ENCODE results near the gene SLC17A2.

SLC17A2 gene

GRCh38 chr6:25886066-25886465, 44.4 kb downstream of the SLC17A2 start:
- DNase-seq (ENCODE audit: low read depth in 2 of 2), result no peak

GRCh38 chr6:25883991-25884390, 46.5 kb downstream of the SLC17A2 start:
- no peak for DNase-seq (ENCODE audit: low read depth in 2 of 2)

- DNase-seq (ENCODE audit: low read depth in 2 of 2), result no peak
Measured at GRCh38 chr6:25883536-25883935, 47.0 kb downstream of the SLC17A2 start.

- peak in 1 of 2 experiments; percentile 3 for DNase-seq (ENCODE audit: low read depth in 2 of 2)
Measured at GRCh38 chr6:25882051-25882496, 48.4 kb downstream of the SLC17A2 start.

- DNase-seq (ENCODE audit: low read depth in 2 of 2), result no peak
Measured at GRCh38 chr6:25880601-25881000, 49.9 kb downstream of the SLC17A2 start.

GRCh38 chr6:25878721-25879322, 51.7 kb downstream of the SLC17A2 start:
- DNase-seq (ENCODE audit: low read depth in 2 of 2), result no peak

- DNase-seq (ENCODE audit: low read depth in 2 of 2), result no peak
Measured at GRCh38 chr6:25875926-25876602, 54.4 kb downstream of the SLC17A2 start.

- DNase-seq (ENCODE audit: low read depth in 2 of 2), result no peak
Measured at GRCh38 chr6:25875563-25875905, 55.0 kb downstream of the SLC17A2 start.

- DNase-seq (ENCODE audit: low read depth in 2 of 2), result no peak
Measured at GRCh38 chr6:25874822-25875562, 55.5 kb downstream of the SLC17A2 start.

- DNase-seq (ENCODE audit: low read depth in 2 of 2), result no peak
Measured at GRCh38 chr6:25874118-25874517, 56.4 kb downstream of the SLC17A2 start, which contains the start of gene SLC17A3. SLC17A3 (minus strand) TSS chr6:25874243; CDS start chr6:25868387, 5,856 bp downstream.

- no peak for DNase-seq (ENCODE audit: low read depth in 2 of 2)
Measured at GRCh38 chr6:25872814-25873213, 57.7 kb downstream of the SLC17A2 start.

GRCh38 chr6:25869840-25870239, 60.7 kb downstream of the SLC17A2 start:
- DNase-seq (ENCODE audit: low read depth in 2 of 2), result no peak

GRCh38 chr6:25868436-25869183, 61.9 kb downstream of the SLC17A2 start:
- no peak for DNase-seq (ENCODE audit: low read depth in 2 of 2)

GRCh38 chr6:25866011-25866410, 64.5 kb downstream of the SLC17A2 start:
- no peak for DNase-seq (ENCODE audit: low read depth in 2 of 2)

GRCh38 chr6:25863360-25863759, 67.1 kb downstream of the SLC17A2 start:
- no peak for DNase-seq (ENCODE audit: low read depth in 2 of 2)

Data from stimulated activated CD4-positive, alpha-beta T cell treated with anti-CD3 and anti-CD28 coated beads, Interleukin-12 subunit alpha, Interleukin-12 subunit beta, amount 100 ng/mL, for 24 hours (primary cell).